GM10266 (cell line): ENCODE data around the gene NDUFS5.
"Not testable (repeated sequence)": the region's sequence is repeated elsewhere in the genome, so short reads cannot be mapped to it uniquely, and the experiment has no call there.

Source experiments
- DNase-seq: peaks from one replicate; pipeline ENCODE4 v3.0.0; 2012; ENCODE audit errors: extremely low spot score
- TF ChIP-seq, protein P1 (sequence below): IDR thresholded peaks from 2 replicates; pipeline ENCODE4 v1.5.1; 2012; ENCODE audit warnings: mild to moderate bottlenecking, low read depth; ENCODE audit not compliant: control insufficient read depth, insufficient read depth; ENCODE audit errors: missing control alignments

NDUFS5 gene

DNA sequence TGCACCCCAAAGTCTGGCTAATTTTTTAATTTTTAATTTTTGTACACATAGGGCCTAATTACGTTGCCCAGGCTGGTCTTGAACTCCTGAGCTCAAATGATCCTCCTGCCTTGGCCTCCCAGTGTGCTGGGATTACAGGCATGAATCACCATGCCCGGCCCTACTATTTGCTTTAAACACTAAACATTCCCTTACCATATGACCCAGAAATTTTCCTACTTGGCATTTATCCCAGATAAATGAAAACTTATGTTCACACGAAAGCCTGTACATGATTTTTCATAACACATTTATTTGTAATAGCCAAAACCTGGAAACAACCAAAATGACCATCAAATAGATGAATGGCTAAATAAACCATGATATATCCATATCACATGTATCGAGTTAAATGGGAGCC is 35.8 kb downstream of the NDUFS5 start:
- TF ChIP-seq, protein P1, sequence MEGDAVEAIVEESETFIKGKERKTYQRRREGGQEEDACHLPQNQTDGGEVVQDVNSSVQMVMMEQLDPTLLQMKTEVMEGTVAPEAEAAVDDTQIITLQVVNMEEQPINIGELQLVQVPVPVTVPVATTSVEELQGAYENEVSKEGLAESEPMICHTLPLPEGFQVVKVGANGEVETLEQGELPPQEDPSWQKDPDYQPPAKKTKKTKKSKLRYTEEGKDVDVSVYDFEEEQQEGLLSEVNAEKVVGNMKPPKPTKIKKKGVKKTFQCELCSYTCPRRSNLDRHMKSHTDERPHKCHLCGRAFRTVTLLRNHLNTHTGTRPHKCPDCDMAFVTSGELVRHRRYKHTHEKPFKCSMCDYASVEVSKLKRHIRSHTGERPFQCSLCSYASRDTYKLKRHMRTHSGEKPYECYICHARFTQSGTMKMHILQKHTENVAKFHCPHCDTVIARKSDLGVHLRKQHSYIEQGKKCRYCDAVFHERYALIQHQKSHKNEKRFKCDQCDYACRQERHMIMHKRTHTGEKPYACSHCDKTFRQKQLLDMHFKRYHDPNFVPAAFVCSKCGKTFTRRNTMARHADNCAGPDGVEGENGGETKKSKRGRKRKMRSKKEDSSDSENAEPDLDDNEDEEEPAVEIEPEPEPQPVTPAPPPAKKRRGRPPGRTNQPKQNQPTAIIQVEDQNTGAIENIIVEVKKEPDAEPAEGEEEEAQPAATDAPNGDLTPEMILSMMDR, result no peak
- no peak for DNase-seq

DNA sequence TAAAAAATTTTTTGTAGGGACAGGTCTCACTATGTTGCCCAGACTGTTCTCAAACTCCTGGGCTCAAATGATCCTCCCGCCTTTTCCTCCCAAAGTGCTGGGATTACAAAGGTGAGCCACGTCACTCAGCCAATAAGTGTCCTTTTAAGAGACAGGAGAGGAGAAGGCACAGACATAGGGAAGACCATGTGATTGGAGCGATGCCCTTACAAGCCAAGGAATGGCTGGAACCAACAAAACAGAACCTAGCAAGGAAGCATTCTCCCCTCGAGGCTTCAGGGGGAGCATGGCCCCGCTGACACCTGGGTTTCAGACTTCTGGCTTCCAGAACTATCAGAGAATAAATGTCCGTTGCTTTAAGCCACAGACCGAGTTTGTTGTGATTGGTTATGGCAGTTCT is 37.0 kb downstream of the NDUFS5 start:
- TF ChIP-seq, protein P1, result no peak
- DNase-seq, result no peak

DNA sequence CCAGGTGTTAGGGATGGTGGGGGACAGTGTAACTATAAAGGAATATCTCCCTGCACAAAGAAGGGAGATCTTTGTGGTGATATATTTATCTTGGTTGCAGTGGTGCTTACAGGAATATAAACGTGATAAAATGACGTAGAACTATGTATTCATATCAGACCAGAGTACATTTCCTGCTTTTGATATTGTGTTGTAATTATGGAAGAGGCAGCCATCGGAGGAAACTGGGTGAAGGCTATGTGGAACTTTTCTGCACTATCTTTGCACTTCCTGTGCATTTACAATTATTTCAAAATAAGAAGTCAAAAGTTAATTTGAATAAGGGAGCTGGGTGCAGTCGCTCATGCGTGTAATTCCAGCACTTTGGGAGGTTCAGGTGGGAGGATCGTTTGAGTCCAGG is 37.6 kb downstream of the NDUFS5 start:
- DNase-seq, result peak; percentile 3

DNA sequence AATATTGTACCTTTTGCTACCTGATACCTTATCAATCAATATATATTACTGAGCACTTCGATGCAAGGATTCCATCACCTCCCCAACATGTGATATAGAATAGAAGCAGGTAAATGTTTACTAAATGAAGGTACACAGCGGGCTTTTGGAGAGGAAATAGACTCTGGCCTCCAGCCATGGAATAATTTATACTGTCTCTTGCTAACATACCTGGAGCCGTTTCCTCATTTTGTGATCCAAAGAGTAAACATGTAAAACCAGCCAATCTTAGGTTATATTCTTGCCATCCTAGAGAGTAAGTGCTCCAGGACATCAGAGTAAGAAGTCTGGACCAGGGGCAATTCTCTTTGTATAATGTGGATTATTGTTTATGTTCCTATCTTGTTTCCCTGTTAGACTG is 39.4 kb downstream of the NDUFS5 start:
- TF ChIP-seq, protein P1, result no peak
- DNase-seq, result no peak

More for the DNA sequence above, 37.6 kb downstream of the NDUFS5 start:
- TF ChIP-seq, protein P1, result no peak

DNA sequence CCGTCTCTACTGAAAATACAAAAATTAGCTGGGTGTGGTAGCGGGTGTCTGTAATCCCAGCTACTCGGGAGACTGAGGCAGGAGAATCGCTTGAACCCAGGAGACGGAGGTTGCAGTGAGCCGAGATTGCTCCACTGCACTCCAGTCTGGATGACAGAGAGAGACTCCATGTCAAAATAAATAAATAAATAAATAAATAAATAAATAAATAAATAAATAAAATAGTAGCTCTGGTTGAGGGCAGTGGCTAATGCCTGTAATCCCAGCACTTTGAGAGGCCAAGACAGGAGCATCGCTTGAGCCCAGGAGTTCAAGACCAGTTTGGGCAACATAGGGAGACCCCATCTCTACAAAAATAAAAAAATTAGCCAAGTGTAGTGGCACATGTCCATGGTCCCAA is 42.1 kb downstream of the NDUFS5 start:
- DNase-seq, result not testable (repeated sequence)

DNA sequence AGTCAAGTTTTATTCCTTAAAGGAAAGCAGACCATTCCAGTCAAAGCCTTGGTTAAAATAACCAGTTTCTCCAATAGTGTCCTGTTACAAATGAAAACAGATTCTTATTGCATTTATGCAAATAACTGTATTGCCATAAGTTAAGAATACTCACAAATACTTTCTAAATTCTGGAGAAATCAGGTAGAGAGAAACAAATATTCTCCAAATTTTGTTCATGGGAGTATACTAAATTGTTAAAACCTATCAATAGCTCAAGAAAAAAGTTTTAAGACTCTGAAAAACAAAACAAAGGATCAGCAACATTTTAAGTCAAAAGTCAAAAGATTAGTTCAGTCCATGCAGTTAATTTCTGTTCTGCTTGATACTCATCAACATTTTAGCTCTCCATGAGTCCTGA is 45.4 kb downstream of the NDUFS5 start:
- DNase-seq, result not testable (repeated sequence)

DNA sequence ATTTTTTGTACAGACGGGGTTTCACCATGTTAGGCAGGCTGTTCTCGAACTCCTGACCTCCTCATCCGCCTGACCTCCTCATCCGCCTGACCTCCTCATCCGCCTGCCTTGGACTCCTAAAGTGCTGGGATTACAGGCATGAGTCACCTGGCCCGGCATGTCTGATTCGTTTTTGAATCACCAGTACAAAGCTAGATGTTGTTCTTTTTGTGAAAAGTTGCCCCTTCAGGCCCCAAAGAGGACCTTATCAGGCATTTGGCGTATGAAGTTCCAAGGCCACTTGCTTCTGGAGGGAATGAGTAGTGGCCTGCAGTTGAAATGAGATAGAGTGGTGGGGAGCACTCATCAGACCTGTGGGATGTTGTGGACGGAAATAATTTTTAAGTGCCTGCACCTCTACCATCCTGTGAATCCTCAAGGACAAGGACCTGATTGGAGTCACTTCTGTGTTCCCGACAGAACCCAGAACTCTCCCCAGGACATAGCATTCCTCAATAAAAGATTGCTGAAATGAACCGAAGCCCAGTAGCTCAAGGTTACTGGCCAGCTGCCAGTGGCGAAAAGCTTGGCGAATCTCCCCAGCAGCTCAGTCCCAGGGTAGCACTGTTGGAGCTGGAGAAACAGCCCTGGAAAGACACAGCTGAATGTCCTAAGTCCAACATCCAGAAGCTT is 50.1 kb downstream of the NDUFS5 start:
- TF ChIP-seq, protein P1, result no peak
- DNase-seq, result no peak

DNA sequence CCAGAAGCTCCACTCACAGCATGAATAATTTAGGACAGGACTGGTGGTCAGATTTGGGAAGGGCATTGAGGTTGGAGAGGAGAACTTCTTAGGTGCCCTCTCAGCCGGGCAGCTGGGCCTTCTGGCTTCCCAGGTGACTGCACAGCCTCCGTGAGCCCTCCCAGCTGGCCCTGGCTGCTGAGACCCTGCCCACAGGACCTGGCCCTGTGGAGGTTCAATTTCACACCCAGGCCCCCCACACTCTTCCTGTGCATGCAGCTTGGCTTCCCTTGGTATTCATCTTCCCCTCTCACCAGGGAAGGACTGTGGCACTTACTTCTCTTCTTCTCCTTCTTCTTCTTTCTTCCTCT is 50.6 kb downstream of the NDUFS5 start:
- DNase-seq, result no peak
- TF ChIP-seq, protein P1, result no peak
